AML-193 (cell line): Measurements from ENCODE around the gene PSIP1.
A peak's percentile ranks its signal among the peaks of the same experiment; 100 is the strongest.
"Not testable (repeated sequence)": the region's sequence is repeated elsewhere in the genome, so short reads cannot be mapped to it uniquely, and the experiment has no call there.

Source experiments
- DNase-seq, 2 experiments: peaks; one replicate each; lab custom pipeline; 2025; lab: John Stamatoyannopoulos, UW

Gene PSIP1

DNA sequence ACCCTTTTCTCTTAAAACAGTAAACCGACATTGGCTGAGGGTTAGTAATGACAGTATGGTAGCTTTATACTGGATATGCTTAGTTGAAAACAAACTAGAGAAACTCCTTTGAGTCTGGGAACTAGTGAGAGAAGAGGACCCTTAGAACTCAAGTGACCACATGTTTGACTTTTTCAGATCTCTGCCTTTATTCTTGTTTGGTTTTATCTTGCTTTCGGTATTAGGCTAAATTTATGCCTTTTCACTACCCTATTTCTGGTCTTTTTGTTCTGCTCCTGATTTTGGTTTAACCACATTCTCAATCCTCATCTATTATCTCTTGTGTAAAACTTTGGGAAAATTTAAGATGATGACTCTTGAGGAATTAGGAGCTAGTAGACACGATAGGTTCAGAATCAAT is 77.1 kb downstream of the PSIP1 start:
- no peak for DNase-seq

DNA sequence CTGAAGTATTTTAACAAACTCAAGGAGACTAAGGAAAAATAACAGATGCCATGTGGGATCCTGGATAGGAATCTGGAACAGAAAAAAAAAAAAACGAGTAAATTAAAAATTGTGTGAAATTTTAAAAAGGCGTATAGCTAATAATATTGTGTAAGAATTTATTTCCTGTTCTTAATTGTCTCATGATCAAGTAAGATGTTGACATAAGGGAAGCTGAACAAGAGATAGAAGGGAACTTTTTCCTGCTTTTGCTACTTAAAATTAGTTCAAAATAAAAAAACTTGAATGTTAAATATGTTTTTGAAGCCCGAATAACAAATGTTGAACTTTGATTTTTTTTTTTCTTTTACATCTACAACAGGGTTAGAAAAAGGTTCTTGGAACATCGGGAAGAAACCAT is 77.6 kb downstream of the PSIP1 start:
- peak; percentile 21 to 33 for DNase-seq

DNA sequence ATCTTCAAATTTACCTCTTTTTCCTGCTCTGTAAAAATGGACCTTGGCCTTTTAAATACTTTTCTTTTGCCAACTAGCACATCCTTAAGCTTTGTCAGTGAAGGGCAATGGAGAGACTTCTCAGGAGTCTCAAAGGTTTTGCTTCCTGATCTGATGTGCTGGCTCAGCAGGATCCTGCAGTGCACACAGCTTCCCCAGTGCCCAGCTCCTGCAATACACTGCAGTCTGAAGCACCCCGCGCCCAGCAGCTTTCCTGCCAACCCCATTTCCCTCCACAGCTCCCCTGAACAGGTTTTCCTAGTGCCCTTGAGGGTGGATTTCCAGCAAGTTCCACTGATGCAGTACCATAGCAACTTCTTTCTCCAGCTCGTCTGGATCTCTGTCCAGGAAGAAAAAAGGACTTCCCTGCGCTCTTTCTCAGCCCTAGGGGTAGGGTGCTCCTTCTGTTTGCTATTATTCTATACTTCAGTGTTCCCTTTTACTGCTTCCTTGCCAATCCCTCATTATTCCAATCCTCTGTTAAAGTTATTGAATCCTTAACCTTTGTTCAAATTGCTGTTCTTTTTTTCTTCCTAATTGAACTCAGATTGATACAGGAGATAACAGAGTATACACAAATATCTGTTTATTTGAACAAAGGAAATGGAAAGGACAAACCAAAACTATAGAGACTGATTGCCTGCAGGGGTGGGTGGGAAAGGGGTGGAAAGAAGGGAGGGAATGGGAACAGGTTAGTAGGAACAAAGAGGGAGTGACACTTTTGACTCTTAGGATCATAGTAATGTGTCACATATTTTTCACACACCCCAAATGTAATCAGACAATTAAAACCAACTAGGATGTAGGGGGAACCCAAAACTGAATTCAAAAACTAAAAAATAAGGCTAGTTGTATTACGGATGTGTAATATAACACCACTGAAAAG is 79.6 kb downstream of the PSIP1 start:
- no peak for DNase-seq

DNA sequence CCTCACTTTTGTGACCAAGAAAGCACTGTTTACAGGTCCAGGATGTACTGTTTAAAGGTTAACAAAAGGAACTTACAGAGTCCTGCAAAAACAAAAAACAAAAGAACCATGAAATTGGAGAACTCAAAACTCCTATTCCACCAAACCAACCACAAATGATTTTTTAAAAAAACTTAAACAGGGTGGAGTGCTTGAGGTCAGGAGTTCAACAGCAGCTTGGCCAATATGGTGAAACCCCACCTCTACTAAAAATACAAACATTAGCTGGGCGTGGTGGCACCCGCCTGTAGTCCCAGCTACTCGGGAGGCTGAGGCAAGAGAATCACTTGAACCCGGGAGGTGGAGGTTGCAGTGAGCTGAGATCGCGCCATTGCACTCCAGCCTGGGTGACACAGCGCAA is 83.1 kb downstream of the PSIP1 start:
- DNase-seq = not testable (repeated sequence)

DNA sequence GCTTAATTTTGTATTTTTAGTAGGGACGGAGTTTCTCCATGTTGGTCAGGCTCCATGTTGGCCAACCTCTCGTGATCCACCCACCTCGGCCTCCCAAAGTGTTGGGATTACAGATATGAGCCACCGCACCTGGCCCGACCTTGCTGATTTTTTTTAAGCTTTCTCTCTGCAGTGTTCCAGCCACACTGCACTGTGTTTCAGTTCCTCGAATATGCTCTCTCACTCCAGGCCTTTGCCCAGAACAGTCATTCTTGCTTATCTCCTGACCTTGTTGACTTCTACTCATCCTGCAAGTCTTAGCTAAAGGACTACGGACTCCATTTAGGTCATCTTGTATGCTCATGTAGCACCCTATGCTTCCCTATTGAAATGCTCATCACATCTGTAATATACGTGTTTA is 84.8 kb downstream of the PSIP1 start:
- no peak for DNase-seq

DNA sequence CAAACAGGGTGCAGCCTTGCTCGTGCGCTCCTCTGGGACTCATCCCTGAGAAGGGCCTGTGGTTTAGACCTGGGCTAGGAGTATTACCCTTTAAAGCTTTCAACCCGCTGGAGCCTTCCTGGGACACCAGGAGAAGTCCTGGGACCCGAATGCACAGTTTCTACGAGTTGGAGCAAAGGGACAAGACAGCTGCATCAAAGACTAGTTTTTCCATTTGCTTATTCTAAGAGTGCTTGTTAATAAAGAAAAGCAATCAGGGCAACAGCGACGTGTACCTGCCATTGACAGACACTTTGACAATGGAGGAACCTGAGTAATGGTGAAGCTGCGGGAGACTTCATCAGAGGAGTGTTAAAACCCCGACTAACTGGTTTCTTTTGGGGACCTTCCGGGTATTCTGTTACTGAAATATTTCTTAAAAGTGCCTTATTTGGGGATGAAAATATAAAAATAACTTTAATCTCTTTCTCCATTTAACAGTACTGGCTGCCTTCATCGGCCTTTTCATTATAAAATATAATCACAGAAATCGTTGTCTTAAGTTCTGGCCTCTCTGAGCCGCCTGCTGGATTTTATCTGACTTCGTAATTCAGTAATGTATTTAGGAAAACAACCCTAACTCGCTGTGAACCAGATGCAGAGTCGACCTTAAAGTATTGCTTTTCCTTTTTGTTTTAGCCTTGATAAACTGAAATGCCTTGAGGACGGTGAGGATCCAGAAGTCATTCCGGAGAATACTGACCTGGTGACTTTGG is 87.4 kb downstream of the PSIP1 start:
- DNase-seq = peak; percentile 20 to 24

DNA sequence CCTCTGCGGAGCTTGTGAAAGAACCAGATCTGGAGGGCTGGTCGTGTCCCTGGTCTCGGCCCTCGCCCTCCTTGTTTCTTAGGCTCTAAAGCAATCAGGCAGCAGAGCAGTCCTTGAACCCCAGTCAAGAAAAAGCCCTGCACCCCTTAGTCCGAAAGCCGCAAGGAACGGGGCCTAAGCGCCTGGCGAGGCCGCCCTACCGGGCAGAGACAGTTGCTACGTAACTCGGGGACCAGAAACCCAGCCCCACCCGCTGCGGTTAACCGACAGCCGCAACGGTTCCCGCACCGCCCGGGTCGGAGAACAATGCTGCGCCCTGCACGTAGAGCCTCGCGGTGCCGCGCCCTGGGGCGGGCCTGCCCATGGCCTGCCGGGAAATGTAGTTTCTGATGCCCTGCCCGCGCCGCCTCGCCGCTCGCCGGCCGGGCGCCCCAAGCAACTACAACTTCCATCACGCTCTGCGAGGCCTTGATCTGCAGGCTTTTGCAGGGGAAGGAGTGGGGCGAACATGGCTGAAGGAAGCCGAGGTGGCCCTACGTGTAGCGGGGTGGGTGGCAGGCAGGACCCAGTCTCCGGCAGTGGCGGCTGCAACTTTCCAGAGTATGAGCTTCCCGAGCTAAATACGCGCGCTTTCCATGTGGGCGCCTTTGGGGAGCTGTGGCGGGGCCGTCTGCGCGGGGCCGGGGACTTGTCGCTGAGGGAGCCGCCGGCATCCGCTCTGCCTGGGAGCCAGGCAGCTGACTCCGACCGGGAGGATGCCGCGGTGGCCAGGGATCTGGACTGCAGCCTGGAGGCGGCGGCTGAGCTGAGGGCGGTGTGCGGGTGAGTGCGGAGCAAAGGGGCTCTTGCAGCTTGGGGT is 88.2 kb downstream of the PSIP1 start, which contains the start of gene SNAPC3:
Gene SNAPC3, plus strand, starts transcription at position 505 of the 859 bp plus-strand sequence. Its CDS starts 4 bp downstream, at position 509.
- peak; percentile 93 to 95 for DNase-seq

DNA sequence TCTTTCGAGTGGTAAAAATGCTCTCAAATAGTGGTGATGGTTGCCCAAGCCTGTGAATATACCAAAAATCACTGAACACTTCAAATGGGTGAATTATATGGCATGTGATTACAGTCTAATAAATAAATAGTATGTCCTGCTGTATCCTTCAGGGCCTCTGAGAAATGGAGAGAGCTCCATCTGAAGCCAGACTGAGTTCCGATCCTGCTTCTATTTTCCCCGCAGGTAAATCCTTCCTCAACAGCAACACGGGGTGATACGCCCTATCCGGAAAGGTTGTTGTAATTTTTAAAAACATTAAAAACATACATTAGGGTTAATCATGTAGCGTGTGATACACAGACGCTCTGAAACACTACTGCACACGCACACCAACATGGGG is 88.8 kb downstream of the PSIP1 start:
- DNase-seq = no peak

DNA sequence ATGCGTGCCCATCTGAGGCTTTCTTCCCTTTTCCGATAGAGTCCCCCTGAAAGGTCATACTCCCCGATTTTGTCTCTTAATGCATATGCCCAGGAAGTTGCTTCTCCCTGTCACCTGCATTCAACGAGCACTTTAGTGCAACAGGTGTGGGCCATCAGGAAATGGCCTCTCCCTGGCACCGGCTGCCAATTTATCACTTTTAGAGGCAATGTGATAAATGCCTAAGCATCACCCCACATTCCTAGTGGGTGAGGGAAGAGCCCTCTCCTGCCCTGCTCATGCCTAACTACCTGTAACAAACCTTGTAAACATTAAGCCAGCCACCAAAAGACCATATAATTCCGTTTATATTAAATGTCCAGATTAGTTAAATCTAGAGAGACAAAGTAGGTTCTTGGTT is 89.2 kb downstream of the PSIP1 start:
- DNase-seq = no peak

DNA sequence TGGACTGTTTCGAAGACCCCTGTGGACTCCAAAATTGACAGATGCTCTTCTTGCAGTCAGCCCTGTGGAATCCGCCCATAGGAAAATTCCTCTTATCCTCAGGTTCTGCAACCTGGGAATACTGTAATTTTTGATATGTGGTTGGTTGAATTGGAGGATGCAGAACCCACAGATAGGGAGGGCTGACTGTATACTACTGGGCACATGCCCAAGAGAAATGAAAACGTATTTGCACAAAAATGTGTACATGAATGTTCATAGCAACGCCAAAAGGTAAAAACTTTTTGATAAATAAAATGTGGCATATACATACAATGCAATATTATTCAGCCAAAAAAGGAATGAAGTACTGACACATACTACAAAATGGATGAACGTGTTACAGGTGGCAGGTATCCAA is 90.0 kb downstream of the PSIP1 start:
- no peak for DNase-seq

DNA sequence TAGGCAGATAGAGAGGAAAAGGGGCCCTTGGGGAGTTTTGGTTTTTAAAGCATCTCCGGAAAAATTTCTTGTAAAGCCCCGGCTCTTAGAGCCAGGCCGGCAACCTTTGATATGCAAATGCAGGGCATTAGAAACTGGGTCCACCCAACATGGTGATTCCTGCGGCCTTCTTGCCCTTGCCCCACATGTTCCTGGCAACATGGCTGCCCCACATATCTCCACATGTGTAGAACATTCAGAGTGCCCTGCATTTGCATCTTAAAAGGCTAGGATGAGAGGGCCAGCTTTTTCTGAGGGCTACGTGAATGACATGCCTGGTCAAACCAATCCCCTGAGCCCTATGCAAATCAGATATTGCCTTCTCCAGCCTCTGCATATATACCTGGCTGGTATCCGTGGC is 93.1 kb downstream of the PSIP1 start:
- DNase-seq = no peak

DNA sequence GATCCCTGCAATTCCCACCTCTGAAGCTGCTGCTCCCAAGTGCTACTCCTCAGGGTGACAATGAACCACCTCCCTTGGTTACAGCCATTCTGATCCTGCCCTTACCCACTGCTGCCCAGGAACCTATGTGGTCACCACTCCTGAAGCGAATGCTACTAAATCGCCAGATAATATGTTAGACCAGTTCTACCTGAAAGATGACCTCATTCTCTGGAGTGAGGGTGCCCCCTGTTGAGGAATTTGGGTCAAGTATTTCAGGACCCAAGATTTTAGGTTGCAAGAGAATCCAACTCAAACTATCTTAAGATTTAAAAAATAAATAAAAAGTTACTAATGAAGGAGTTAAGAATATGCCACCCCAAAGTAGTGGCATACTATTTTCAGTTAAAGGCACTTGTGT is 93.9 kb downstream of the PSIP1 start:
- DNase-seq = peak; percentile 22 to 33
